Mucosa of rectum (tissue), 2 donors: ENCODE results near the gene ELOA.
"Not testable (repeated sequence)": the region's sequence is repeated elsewhere in the genome, so short reads cannot be mapped to it uniquely, and the experiment has no call there.

Experiments
- H3K27ac ChIP-seq, 2 donors: one replicate each; pipeline ENCODE4 v1.7.0; 2013; ENCODE audit warnings: inconsistent platforms in 2 of 2, low read depth in 2 of 2, low read length in 2 of 2
- H3K27me3 ChIP-seq, 2 donors: one replicate each; pipeline ENCODE4 v1.7.0; 2013; ENCODE audit warnings: low read length in 2 of 2; ENCODE audit not compliant: control insufficient read depth in 2 of 2, insufficient read depth in 2 of 2
- H3K36me3 ChIP-seq, 2 donors: one replicate each; pipeline ENCODE4 v1.7.0; 2013; ENCODE audit warnings: low read length in 2 of 2; ENCODE audit not compliant: control insufficient read depth in 2 of 2, insufficient read depth in 2 of 2
- H3K4me1 ChIP-seq, 2 donors: one replicate each; pipeline ENCODE4 v1.7.0; 2013; ENCODE audit warnings: low read length in 2 of 2, mild to moderate bottlenecking in 1 of 2; ENCODE audit not compliant: control insufficient read depth in 2 of 2, insufficient read depth in 2 of 2
- H3K4me3 ChIP-seq, 2 donors: one replicate each; pipeline ENCODE4 v1.7.0; 2013; ENCODE audit warnings: low read length in 2 of 2
- H3K9ac ChIP-seq, 2 donors: one replicate each; pipeline ENCODE4 v1.7.0; 2013; ENCODE audit warnings: low read length in 2 of 2, low read depth in 1 of 2, mild to moderate bottlenecking in 1 of 2
- H3K9me3 ChIP-seq, 2 donors: one replicate each; pipeline ENCODE4 v1.7.0; 2013; ENCODE audit warnings: low read length in 2 of 2; ENCODE audit not compliant: control insufficient read depth in 2 of 2
- donor health status: healthy.
- donor health status: Normal muscosa, but diverticular disease.

The ELOA gene

GRCh38 chr1:23733281-23733680, 10.0 kb upstream of the ELOA start:
- not testable (repeated sequence) for H3K9ac ChIP-seq, H3K9me3 ChIP-seq, H3K27me3 ChIP-seq

GRCh38 chr1:23736437-23737134, 6.7 kb upstream of the ELOA start:
- Histone ChIP-seq H3K4me3 (no peak overlapping the region), H3K4me1 (peaks cover 0 to 5% of the 10 kb centered on the region in 2 donors), H3K27me3 (no peaks in the 10 kb centered on the region), H3K9me3 (no peaks in the 10 kb centered on the region), H3K36me3 (no peaks in the 10 kb centered on the region), H3K27ac (no peak overlapping the region), H3K9ac (no peak overlapping the region)

More at GRCh38 chr1:23733281-23733680, 10.0 kb upstream of the ELOA start:
- not testable (repeated sequence) for H3K4me1 ChIP-seq, H3K4me3 ChIP-seq, H3K36me3 ChIP-seq
- peak overlapping the region in 1 of 2 donors; percentile 54 for H3K27ac ChIP-seq

GRCh38 chr1:23741609-23742008, 1.7 kb upstream of the ELOA start:
- Histone ChIP-seq H3K4me1 (peaks cover 15% of the 10 kb centered on the region in 2 donors), H3K9ac (no peak overlapping the region), H3K36me3 (no peaks in the 10 kb centered on the region), H3K27ac (no peak overlapping the region), H3K9me3 (no peaks in the 10 kb centered on the region), H3K27me3 (no peaks in the 10 kb centered on the region), H3K4me3 (no peak overlapping the region)

- Histone ChIP-seq H3K4me3 (peak overlapping the region; percentile 84 to 90), H3K9me3 (no peaks in the 10 kb centered on the region), H3K27me3 (no peaks in the 10 kb centered on the region), H3K27ac (peak overlapping the region; percentile 88 to 90), H3K36me3 (peaks cover 0 to under 1% of the 10 kb centered on the region in 2 donors), H3K4me1 (peaks cover 15% of the 10 kb centered on the region in 2 donors), H3K9ac (peak overlapping the region; percentile 88 to 94)
Observed at GRCh38 chr1:23742670-23743286, 493 bp upstream of the ELOA start.

GRCh38 chr1:23745515-23745914, 2.2 kb downstream of the ELOA start:
- H3K27me3 ChIP-seq, result no peaks in the 10 kb centered on the region
- H3K4me1 ChIP-seq, result peaks cover 15% of the 10 kb centered on the region in 2 donors
- H3K9me3 ChIP-seq, result no peaks in the 10 kb centered on the region
- H3K4me3 ChIP-seq, result peak overlapping the region in 1 of 2 donors; percentile 15
- no peak overlapping the region for H3K27ac ChIP-seq
- H3K36me3 ChIP-seq, result peaks cover 7 to 12% of the 10 kb centered on the region in 2 donors
- H3K9ac ChIP-seq, result no peak overlapping the region

GRCh38 chr1:23748016-23748415, 4.7 kb downstream of the ELOA start:
- no peaks in the 10 kb centered on the region for H3K27me3 ChIP-seq

GRCh38 chr1:23751050-23751814, 8.0 kb downstream of the ELOA start:
- peaks cover 65 to 68% of the 10 kb centered on the region in 2 donors for H3K36me3 ChIP-seq
- no peaks in the 10 kb centered on the region for H3K9me3 ChIP-seq
- H3K4me1 ChIP-seq, result no peaks in the 10 kb centered on the region
- H3K27me3 ChIP-seq, result no peaks in the 10 kb centered on the region
- H3K9ac ChIP-seq, result no peak overlapping the region
- no peak overlapping the region for H3K27ac ChIP-seq
- H3K4me3 ChIP-seq, result no peak overlapping the region

More at GRCh38 chr1:23748016-23748415, 4.7 kb downstream of the ELOA start:
- H3K27ac ChIP-seq, result no peak overlapping the region
- no peak overlapping the region for H3K9ac ChIP-seq
- no peak overlapping the region for H3K4me3 ChIP-seq
- H3K4me1 ChIP-seq, result peaks cover 11 to 13% of the 10 kb centered on the region in 2 donors
- peaks cover 32 to 35% of the 10 kb centered on the region in 2 donors for H3K36me3 ChIP-seq
- no peaks in the 10 kb centered on the region for H3K9me3 ChIP-seq

GRCh38 chr1:23751815-23752200, 8.5 kb downstream of the ELOA start:
- H3K9me3 ChIP-seq, result no peaks in the 10 kb centered on the region
- H3K36me3 ChIP-seq, result peaks cover 70 to 73% of the 10 kb centered on the region in 2 donors
- H3K27ac ChIP-seq, result no peak overlapping the region
- no peak overlapping the region for H3K4me3 ChIP-seq
- no peaks in the 10 kb centered on the region for H3K4me1 ChIP-seq
- H3K9ac ChIP-seq, result no peak overlapping the region
- H3K27me3 ChIP-seq, result no peaks in the 10 kb centered on the region

GRCh38 chr1:23752909-23753308, 9.6 kb downstream of the ELOA start:
- no peaks in the 10 kb centered on the region for H3K9me3 ChIP-seq
- H3K27me3 ChIP-seq, result no peaks in the 10 kb centered on the region
- no peak overlapping the region for H3K4me3 ChIP-seq
- no peak overlapping the region for H3K9ac ChIP-seq
- peaks cover 76 to 81% of the 10 kb centered on the region in 2 donors for H3K36me3 ChIP-seq
- no peaks in the 10 kb centered on the region for H3K4me1 ChIP-seq
- H3K27ac ChIP-seq, result no peak overlapping the region

GRCh38 chr1:23756676-23757075, 13.4 kb downstream of the ELOA start:
- Histone ChIP-seq H3K27ac (no peak overlapping the region), H3K4me1 (no peaks in the 10 kb centered on the region), H3K9ac (no peak overlapping the region), H3K36me3 (peaks cover 88 to 90% of the 10 kb centered on the region in 2 donors), H3K4me3 (no peak overlapping the region), H3K27me3 (no peaks in the 10 kb centered on the region), H3K9me3 (no peaks in the 10 kb centered on the region)
